ENCODE data around the gene RNU1-2. TPM values are rescaled to one million over a fixed set of nuclear protein-coding genes. Genes with fewer than 3 reads are reported as not detected.
"Not testable (repeated sequence)": the region's sequence is repeated elsewhere in the genome, so short reads cannot be mapped to it uniquely, and the experiment has no call there.

The RNU1-2 gene
- total RNA-seq, 1 donor from 2014 or later = 3,041 TPM

- DNase-seq (ENCODE audit: low spot score); intact Hi-C loops (cut with micrococcal nuclease); H3K9me3 Mint-ChIP-seq; H3K4me1 Mint-ChIP-seq (ENCODE audit: low read depth); H3K36me3 Mint-ChIP-seq (ENCODE audit: low read depth): not testable (repeated sequence)
- Mint-ChIP-seq H3K27ac (peak overlapping the region; percentile 1), H3K4me3 (peak overlapping the region; percentile 26), H3K27me3 (ENCODE audit: insufficient read depth) (peaks cover 34% of the 10 kb centered on the region)
Observed at GRCh38 chr1:16873076-16873879, 22.5 kb upstream of the RNU1-2 start.

- H3K36me3 Mint-ChIP-seq (ENCODE audit: low read depth); H3K27ac Mint-ChIP-seq; DNase-seq (ENCODE audit: low spot score); H3K4me1 Mint-ChIP-seq (ENCODE audit: low read depth); intact Hi-C loops (cut with micrococcal nuclease); H3K9me3 Mint-ChIP-seq; H3K4me3 Mint-ChIP-seq: not testable (repeated sequence)
- H3K27me3 Mint-ChIP-seq (ENCODE audit: insufficient read depth) = peaks cover 43% of the 10 kb centered on the region
Observed at GRCh38 chr1:16874968-16875765, 20.6 kb upstream of the RNU1-2 start.

GRCh38 chr1:16881742-16882141 lies 14.0 kb upstream of the RNU1-2 start:
- H3K27ac Mint-ChIP-seq; DNase-seq (ENCODE audit: low spot score); intact Hi-C loops (cut with micrococcal nuclease); H3K9me3 Mint-ChIP-seq; H3K4me1 Mint-ChIP-seq (ENCODE audit: low read depth); H3K36me3 Mint-ChIP-seq (ENCODE audit: low read depth); H3K4me3 Mint-ChIP-seq: not testable (repeated sequence)
- peaks cover 52% of the 10 kb centered on the region for H3K27me3 Mint-ChIP-seq (ENCODE audit: insufficient read depth)

GRCh38 chr1:16882986-16883385 lies 12.8 kb upstream of the RNU1-2 start:
- intact Hi-C loops (cut with micrococcal nuclease) = no loop called here
- Mint-ChIP-seq H3K4me1 (ENCODE audit: low read depth) (no peaks in the 10 kb centered on the region), H3K36me3 (ENCODE audit: low read depth) (no peaks in the 10 kb centered on the region), H3K9me3 (no peaks in the 10 kb centered on the region), H3K4me3 (no peak overlapping the region), H3K27ac (no peak overlapping the region), H3K27me3 (ENCODE audit: insufficient read depth) (peaks cover 61% of the 10 kb centered on the region)
- DNase-seq (ENCODE audit: low spot score) = no peak

GRCh38 chr1:16884487-16884886 lies 11.3 kb upstream of the RNU1-2 start:
- peaks cover 66% of the 10 kb centered on the region for H3K27me3 Mint-ChIP-seq (ENCODE audit: insufficient read depth)
- H3K4me1 Mint-ChIP-seq (ENCODE audit: low read depth); DNase-seq (ENCODE audit: low spot score); H3K4me3 Mint-ChIP-seq; H3K9me3 Mint-ChIP-seq; H3K36me3 Mint-ChIP-seq (ENCODE audit: low read depth); H3K27ac Mint-ChIP-seq; intact Hi-C loops (cut with micrococcal nuclease): not testable (repeated sequence)

- no peak for DNase-seq (ENCODE audit: low spot score)
- intact Hi-C loops (cut with micrococcal nuclease) = no loop called here
- Mint-ChIP-seq H3K27ac (no peak overlapping the region), H3K4me1 (ENCODE audit: low read depth) (peaks cover 21% of the 10 kb centered on the region), H3K27me3 (ENCODE audit: insufficient read depth) (peaks cover 71% of the 10 kb centered on the region), H3K9me3 (no peaks in the 10 kb centered on the region), H3K4me3 (no peak overlapping the region), H3K36me3 (ENCODE audit: low read depth) (peaks cover 2% of the 10 kb centered on the region)
Observed at GRCh38 chr1:16886860-16887605, 8.7 kb upstream of the RNU1-2 start.

- peaks cover 21% of the 10 kb centered on the region for H3K4me1 Mint-ChIP-seq (ENCODE audit: low read depth)
- peaks cover 72% of the 10 kb centered on the region for H3K27me3 Mint-ChIP-seq (ENCODE audit: insufficient read depth)
- no peaks in the 10 kb centered on the region for H3K9me3 Mint-ChIP-seq
- peak overlapping the region; percentile 84 for H3K4me3 Mint-ChIP-seq
- DNase-seq (ENCODE audit: low spot score) = no peak
- intact Hi-C loops (cut with micrococcal nuclease) = no loop called here
- peaks cover 2% of the 10 kb centered on the region for H3K36me3 Mint-ChIP-seq (ENCODE audit: low read depth)
- peak overlapping the region; percentile 67 for H3K27ac Mint-ChIP-seq
Observed at GRCh38 chr1:16888860-16889816, 6.6 kb upstream of the RNU1-2 start.

GRCh38 chr1:16890539-16891021 lies 5.2 kb upstream of the RNU1-2 start:
- H3K27ac Mint-ChIP-seq; H3K36me3 Mint-ChIP-seq (ENCODE audit: low read depth); H3K4me3 Mint-ChIP-seq; intact Hi-C loops (cut with micrococcal nuclease); H3K9me3 Mint-ChIP-seq; DNase-seq (ENCODE audit: low spot score): not testable (repeated sequence)
- Mint-ChIP-seq H3K27me3 (ENCODE audit: insufficient read depth) (peaks cover 67% of the 10 kb centered on the region), H3K4me1 (ENCODE audit: low read depth) (peaks cover 30% of the 10 kb centered on the region)

GRCh38 chr1:16891057-16891456 lies 4.7 kb upstream of the RNU1-2 start:
- H3K9me3 Mint-ChIP-seq = not testable (repeated sequence)
- H3K27me3 Mint-ChIP-seq (ENCODE audit: insufficient read depth) = peaks cover 64% of the 10 kb centered on the region

GRCh38 chr1:16892978-16893525 lies 2.7 kb upstream of the RNU1-2 start:
- intact Hi-C loops (cut with micrococcal nuclease); H3K9me3 Mint-ChIP-seq; H3K36me3 Mint-ChIP-seq (ENCODE audit: low read depth); H3K27ac Mint-ChIP-seq; H3K4me3 Mint-ChIP-seq; DNase-seq (ENCODE audit: low spot score): not testable (repeated sequence)
- Mint-ChIP-seq H3K27me3 (ENCODE audit: insufficient read depth) (peaks cover 47% of the 10 kb centered on the region), H3K4me1 (ENCODE audit: low read depth) (peaks cover 46% of the 10 kb centered on the region)

More at GRCh38 chr1:16891057-16891456, 4.7 kb upstream of the RNU1-2 start:
- DNase-seq (ENCODE audit: low spot score); H3K27ac Mint-ChIP-seq; H3K36me3 Mint-ChIP-seq (ENCODE audit: low read depth); H3K4me3 Mint-ChIP-seq; intact Hi-C loops (cut with micrococcal nuclease): not testable (repeated sequence)
- H3K4me1 Mint-ChIP-seq (ENCODE audit: low read depth) = peaks cover 30% of the 10 kb centered on the region

GRCh38 chr1:16893796-16894195 lies 2.0 kb upstream of the RNU1-2 start:
- H3K27ac Mint-ChIP-seq; H3K36me3 Mint-ChIP-seq (ENCODE audit: low read depth); intact Hi-C loops (cut with micrococcal nuclease); H3K4me3 Mint-ChIP-seq; DNase-seq (ENCODE audit: low spot score); H3K9me3 Mint-ChIP-seq: not testable (repeated sequence)
- Mint-ChIP-seq H3K4me1 (ENCODE audit: low read depth) (peaks cover 44% of the 10 kb centered on the region), H3K27me3 (ENCODE audit: insufficient read depth) (peaks cover 41% of the 10 kb centered on the region)
